Left lobe of liver (tissue), 2 donors: Measurements from ENCODE around the gene ERBIN. TPM values are rescaled to one million over a fixed set of nuclear protein-coding genes. Genes with fewer than 3 reads are reported as not detected.
"Not testable (repeated sequence)": the region's sequence is repeated elsewhere in the genome, so short reads cannot be mapped to it uniquely, and the experiment has no call there.

Experiments used
- ATAC-seq: fragments of 200-7000 bp; cut with Tn5 transposase; one replicate; pipeline ENCODE4 v1.9.1; 2020; ENCODE audit warnings: mild to moderate bottlenecking, moderate library complexity
- DNase-seq: peaks from one replicate; pipeline ENCODE4 v3.0.0-alpha.2; 2020; ENCODE audit warnings: low spot score
- total RNA-seq: library from RNA; stranded (reverse); gene quantifications from one replicate; pipeline ENCODE4 v1.2.1, GENCODE V29; 2021
- donor health status: DM: no; HTN: no; CAD: no; lungs with moderate emphysema.
- donor health status: DM: no; HTN: yes; CAD: no.

The ERBIN gene
- total RNA-seq, 1 donor from 2014 or later: 31.4 TPM

DNA sequence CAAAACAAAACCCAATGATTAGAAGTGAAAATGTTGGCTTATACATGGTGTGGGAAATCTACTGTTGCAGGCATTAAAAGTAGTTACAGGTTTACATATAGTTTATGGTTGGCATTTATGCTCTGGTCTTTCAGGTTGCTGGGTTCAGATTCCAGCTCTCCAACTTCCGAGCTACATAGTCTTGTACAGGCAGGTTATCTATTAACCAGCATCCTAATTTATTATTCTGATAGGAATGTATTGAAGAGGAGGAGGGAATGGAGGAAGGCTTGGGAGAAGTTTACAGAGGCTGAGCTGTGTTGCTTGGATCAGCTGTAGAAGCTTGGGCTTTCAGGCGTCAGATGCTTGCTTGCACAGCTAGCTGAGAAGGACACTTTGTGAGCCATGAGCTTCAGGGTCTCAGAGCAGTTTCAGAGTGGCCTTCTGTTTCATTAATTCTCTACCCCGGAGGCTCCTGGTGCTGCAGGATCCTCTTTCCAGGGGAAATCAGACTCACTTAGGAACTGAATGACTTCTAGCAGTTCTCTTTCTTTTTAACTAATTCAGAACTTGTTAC lies 11.7 kb upstream of the ERBIN start:
- DNase-seq: no peak

GRCh38 chr5:65915661-65916060 lies 10.7 kb upstream of the ERBIN start:
- DNase-seq, ATAC-seq: not testable (repeated sequence)

More for the DNA sequence above, 11.7 kb upstream of the ERBIN start:
- ATAC-seq: peak; percentile 63

DNA sequence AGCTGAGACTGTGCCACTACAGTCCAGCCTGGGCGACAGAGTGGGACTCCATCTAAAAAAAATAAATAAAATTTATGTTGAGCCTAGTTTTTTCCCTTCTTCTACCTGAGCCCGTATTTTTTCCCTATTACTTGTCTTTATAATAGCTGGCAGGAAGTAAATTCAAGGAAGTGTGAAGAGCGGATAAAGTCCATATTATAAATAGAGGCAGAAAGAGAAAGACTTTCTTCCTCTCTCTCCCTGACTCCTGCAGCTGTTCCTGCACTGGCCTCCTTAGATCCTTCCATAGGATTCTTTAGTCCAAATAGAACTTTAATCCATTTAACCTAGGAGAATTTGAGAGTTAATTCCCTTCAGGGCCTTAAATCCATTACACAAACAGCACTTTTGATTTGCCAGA lies 10.3 kb upstream of the ERBIN start:
- DNase-seq (no peak), ATAC-seq (no peak)

DNA sequence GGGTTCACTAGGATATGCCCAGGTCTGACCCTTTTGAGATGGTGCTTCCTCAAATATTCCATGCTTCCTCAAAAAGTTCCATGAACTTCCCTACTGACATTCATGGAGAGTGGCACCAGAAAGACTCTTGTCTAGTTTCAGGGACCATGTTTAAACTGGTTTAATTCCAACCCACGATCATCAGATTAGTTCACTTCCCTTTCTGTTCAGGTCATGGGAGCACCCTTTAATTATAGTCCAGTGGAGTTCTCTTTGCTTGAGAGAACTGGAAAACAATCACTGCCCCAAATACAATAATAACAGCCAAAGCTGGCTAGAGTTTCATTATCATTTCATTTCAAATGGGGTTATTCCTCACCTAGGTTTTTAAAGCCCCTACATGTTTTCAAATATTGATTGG lies 9.7 kb upstream of the ERBIN start:
- ATAC-seq: no peak

DNA sequence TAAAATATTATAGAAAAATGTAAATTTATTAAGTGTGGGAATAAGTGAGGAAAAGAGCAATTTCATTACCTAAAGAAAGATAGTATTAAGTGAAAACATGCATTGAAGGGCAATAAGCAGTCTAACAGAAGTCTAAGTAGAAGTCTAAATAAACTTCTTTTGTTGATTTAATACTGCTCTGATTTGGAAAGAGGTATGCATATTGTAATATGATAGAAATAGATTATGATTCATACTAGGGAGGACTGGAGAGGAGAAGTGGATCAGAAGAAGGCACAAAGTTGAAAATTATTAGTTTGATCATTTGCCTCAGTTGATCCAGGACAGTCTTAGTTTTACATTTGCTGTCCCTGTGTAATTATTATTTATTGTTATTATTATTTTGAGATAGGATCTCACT lies 6.6 kb upstream of the ERBIN start:
- DNase-seq (no peak), ATAC-seq (no peak)

More for the DNA sequence above, 9.7 kb upstream of the ERBIN start:
- no peak for DNase-seq

DNA sequence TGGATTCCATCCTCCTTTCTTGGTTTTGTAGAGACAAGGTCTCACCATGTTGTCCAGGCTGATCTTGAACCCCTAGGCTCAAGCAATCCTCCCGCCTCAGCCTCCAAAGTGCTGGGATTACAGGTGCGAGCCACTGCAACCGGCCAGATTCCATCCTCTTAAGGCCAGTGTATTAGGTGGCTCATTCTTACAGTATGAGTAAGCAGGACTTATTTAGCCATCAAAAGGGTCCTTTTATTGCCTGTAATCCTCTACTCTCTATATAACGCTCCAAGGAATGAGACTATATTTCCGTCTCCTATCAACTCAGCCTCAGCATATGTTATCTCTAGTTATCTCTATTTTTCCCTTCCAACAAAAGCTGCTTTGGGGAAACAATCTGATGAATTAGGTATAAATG lies 3.0 kb upstream of the ERBIN start:
- no peak for ATAC-seq

DNA sequence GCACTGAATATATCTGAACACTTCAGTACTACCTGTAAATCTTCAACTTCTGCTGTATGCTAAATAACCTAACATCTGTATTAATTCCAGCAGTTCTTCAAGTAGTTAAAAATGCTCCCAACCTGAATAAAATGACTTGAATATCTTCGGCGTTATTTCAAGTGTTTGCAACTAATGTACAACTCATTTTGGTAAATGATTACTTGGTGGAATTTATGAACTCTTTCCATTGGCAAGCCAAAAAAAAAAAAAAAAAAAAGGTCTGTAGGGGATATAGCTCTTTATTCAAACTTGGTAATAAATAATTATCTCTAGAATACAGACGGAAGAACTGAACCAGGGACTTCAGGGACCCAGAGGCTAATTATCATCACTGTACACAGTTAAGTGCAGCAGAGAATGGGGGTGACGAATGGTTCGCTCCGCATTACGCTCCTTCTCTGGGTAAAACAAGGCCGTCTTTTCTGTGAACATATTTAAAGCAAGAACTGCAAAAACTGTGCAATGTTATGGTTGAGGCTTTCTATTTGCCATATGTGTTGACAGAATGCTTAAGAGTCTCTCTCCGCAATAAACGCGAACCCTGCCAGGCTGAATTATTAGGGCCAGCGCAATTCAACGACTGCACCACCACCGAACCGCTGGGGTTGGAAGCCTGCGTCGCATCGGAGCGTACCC lies 1.9 kb upstream of the ERBIN start:
- DNase-seq: no peak
- peak; percentile 6 for ATAC-seq

More for the DNA sequence above, 3.0 kb upstream of the ERBIN start:
- DNase-seq: no peak

GRCh38 chr5:65925044-65925600 lies 1.3 kb upstream of the ERBIN start:
- DNase-seq (peak; percentile 81), ATAC-seq (peak; percentile 53)

- peak; percentile 85 for ATAC-seq
- peak; percentile 88 for DNase-seq
Measured at GRCh38 chr5:65925601-65926275, 637 bp upstream of the ERBIN start.

DNA sequence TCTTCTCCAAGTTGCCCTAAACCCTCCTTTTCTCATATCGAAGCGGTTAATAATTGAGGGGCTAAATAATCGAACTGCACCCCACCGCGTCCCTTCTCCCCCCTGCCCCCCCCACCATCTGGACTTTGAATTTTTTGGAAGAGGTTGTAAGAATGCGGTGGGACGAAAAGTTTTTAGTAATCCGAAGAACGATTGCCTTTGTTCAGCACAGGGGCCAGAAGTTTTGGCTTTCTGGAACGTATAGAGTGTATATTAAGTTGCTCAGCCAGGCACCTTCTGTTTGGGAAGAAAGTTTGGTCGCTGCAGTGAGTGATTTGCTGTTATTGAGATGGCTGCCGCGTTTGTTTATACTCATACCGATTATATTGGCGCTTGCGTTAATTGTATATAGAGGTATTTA lies 518 bp downstream of the ERBIN start:
- no peak for DNase-seq
- no peak for ATAC-seq

DNA sequence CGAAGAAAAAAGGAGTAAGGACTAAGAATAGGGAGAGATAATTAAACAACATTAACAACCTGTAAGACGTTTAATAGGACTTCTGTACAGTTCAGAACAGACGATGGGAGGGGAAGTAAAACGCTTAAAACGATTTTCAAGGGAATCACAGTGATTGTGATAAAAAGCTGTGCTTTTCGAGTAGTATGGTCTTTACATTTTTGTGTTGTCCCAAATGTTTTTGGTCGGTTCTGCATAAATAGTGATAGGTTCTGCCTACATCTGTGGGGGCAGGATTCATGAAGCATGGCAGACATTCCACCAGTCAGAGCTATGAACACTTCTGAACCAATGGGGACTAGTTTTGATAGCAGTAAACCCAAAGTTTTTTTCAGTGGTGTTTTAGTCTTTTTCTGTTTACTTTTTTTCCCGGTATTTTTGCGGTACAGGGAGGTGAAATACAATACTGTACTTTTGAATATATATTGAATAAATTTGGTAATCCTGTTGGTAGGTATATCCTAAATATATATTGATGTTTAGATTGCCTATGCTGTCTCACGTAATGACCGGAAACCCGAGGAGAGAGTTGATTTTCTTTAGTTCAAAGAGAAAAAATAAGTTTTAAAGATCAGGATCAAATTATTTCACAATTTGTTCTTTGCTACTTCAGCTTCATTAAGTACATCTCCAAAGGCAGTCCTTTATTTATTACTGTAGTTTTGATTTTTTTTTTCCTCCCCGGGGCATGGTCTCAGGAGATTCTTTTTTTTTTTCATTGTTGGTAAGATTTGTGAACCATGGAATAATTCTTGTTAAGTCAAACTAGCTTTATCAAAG lies 1.3 kb downstream of the ERBIN start:
- ATAC-seq (no peak), DNase-seq (no peak)

GRCh38 chr5:65928322-65928752 lies 2.0 kb downstream of the ERBIN start:
- no peak for ATAC-seq
- no peak for DNase-seq

- no peak for ATAC-seq
Measured at GRCh38 chr5:65928860-65929259, 2.5 kb downstream of the ERBIN start.

GRCh38 chr5:65932676-65933075 lies 6.3 kb downstream of the ERBIN start:
- ATAC-seq: no peak

More at GRCh38 chr5:65928860-65929259, 2.5 kb downstream of the ERBIN start:
- no peak for DNase-seq

GRCh38 chr5:65933295-65933694 lies 6.9 kb downstream of the ERBIN start:
- DNase-seq (no peak), ATAC-seq (no peak)

More at GRCh38 chr5:65932676-65933075, 6.3 kb downstream of the ERBIN start:
- DNase-seq: no peak

GRCh38 chr5:65938256-65938655 lies 11.9 kb downstream of the ERBIN start:
- ATAC-seq (no peak), DNase-seq (no peak)

GRCh38 chr5:65943771-65944170 lies 17.4 kb downstream of the ERBIN start:
- ATAC-seq: no peak
- no peak for DNase-seq

- no peak for ATAC-seq
- DNase-seq: no peak
Measured at GRCh38 chr5:65946198-65946745, 19.9 kb downstream of the ERBIN start.

DNA sequence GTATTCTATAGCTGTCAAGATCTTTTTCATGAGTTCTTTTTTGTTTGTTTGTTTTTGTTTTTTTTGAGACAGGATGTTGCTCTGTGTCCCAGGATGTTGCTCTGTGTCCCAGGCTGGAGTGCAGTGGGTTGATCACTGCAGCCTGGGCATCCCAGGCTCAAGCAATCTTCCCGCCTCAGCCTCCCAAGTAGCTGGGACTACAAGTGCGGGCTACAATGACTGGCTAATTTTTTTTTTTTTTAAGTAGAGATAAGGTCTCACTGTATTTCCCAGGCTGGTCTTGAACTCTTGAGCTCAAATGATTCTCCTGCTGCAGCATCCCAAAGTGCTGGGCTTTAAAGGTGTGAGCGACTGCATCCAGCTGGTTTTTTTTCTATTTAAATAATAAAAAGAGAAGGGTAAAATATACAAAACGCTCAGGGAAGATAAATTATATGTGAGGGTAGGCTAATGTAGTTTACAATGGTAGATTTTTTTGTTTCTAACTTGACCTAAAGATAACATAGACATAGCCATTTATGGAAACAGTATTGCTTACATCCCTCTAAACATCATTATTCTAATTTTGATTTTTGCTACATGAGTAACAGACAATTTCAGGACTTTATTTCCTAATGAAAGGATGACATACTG lies 21.9 kb downstream of the ERBIN start:
- ATAC-seq (no peak), DNase-seq (no peak)

DNA sequence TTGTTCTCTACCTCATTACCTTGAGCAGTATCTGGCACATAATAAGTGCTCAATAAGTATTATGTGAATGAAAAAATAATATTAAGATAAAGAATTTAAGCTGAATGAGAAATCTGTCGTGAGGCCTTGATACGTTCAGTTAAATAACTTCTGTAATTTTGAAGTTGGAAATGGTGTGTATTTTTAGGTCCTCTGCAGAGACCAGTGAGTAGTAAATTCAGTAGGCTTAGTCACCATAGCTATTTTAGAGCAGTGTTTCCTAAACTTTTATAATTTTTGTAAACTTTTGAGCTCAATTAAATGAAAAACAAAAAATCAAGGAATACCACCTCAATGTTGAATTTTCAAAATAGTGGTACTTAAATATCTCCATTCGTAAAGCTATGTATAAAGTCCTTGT lies 25.0 kb downstream of the ERBIN start:
- ATAC-seq (no peak), DNase-seq (no peak)
